ENCODE results near the gene SPARC. TPM values are rescaled to one million over a fixed set of nuclear protein-coding genes. Genes with fewer than 3 reads are reported as not detected.

SPARC gene, protein sequence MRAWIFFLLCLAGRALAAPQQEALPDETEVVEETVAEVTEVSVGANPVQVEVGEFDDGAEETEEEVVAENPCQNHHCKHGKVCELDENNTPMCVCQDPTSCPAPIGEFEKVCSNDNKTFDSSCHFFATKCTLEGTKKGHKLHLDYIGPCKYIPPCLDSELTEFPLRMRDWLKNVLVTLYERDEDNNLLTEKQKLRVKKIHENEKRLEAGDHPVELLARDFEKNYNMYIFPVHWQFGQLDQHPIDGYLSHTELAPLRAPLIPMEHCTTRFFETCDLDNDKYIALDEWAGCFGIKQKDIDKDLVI
- not detected in 2 replicates for total RNA-seq (2014; rRNA removed; shearing (Covaris generic))

DNA sequence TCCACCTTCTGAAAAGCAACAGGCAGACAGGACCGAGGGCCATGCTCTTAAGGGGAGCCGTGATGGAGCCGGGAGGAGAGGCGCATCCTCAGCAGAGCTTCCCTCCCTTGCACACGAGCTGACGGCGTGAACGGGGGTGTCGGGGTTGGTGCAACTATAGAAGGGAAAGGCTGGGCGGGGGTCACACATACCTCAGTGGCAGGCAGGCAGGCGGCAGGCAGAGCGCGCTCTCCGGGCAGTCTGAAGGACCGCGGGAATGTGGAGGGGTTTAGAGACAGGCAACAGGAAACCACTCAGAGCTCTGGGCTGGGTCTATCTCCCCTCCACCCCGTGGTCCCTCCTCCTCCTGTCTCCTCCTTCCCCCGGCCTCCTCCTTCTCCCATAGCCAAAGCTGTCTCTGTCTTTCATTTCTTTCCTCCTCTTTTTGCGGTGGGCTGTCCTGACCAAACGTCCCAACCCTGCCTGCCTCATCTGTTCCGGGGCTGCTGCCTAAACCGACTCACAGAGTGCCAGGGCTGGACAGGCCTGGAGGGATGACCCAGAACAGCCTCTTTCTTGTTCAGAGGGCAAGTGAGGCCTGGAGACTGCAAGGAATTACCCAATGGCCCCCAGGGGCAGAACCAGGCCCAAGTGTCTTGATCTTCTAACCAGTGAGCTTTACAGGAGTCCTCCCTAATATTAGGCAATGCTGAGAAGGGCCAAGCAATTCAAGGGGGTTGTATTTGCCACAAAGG is at the start of gene SPARC:
SPARC (minus strand) TSS at position 242 of the 734 bp plus-strand sequence. CDS start 10,727 bp downstream, outside the sequence.
- no peak for DNase-seq (ENCODE audit: low spot score)

DNA sequence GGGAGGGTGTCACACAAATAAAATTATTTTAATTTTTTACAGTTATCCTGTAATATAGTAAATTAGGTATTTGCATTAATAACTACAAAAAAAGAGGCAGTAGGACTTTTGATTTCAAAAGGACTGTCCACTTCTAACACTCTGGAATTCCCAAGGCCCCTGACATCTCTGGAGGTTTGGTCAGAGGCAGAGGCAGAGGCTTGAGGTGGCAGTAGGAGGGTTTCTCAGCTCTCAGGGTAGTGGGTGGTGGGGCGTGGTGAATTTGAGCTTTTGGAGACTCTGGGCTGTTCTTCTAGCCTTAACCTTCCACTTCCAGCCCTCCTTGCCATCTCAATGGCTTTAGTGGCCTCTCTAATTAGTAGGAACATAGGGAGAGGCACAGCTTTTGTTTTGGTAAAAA is 48.9 kb upstream of the SPARC start:
- DNase-seq (ENCODE audit: low spot score) = no peak

DNA sequence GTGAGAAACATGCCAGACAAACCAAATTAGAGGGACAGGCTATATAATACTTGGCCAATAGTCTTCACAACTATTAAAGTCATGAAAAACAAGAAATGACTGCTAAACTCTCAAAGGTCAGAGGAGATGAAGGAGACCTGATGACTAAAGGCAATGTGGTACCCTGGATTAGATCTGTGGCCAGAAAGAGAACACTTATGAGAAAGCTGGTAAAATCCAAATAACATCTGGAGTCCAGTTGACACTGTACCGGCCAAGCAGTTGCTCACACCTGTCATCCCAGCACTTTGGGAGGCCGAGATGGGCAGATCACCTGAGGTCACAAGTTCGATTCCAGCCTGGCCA is 47.3 kb upstream of the SPARC start:
- DNase-seq (ENCODE audit: low spot score) = no peak

DNA sequence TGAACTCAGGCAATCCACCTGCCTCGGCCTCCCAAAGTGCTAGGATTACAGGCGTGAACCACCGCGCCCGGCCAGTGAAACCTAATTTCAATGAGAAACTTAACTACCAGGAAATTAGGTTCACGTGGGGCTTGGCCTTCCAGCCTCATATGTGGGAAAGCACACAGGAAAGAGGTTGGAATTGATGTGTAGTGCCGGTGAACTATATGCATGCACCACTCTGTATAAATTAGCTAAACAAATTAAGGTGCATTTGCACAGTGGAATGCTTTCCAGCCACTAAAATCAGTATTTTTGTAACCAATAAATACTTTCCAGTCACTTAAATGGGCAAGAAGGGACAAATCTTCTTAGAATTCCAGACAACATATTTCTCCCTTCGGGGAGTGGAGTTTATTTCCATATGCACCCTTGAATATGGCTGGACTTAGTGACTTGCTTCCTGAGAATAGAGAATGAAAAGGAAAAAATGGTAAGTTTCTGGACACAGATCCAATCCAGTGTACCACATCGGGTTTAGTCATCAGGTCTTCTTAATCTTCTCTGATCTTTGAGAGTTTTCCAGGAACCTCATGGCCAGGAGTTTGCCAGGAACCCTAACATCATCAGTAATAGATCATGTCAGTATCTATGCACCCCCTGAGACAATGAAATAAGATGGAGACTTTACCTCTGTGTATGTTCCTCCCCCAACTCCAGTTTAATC is 46.8 kb upstream of the SPARC start:
- no peak for DNase-seq (ENCODE audit: low spot score)

DNA sequence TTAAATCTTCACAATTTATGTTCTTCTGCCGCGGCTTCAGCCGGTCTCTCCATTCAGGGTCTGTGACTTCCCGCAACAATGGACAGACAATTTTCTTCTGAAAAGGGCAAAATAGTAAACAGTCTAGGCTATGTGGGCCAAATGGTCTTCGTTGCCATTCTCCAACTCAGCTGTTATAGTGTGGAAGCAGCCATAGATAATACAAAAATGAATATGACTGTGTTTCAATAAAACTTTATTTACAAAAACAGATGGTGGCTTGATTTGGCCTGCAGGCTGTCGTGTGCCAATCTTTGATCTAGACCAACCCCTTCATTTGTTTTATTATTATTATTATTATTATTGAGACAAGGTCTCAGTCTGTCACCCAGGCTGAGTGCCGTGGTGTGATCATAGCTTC is 43.7 kb upstream of the SPARC start:
- no peak for DNase-seq (ENCODE audit: low spot score)

DNA sequence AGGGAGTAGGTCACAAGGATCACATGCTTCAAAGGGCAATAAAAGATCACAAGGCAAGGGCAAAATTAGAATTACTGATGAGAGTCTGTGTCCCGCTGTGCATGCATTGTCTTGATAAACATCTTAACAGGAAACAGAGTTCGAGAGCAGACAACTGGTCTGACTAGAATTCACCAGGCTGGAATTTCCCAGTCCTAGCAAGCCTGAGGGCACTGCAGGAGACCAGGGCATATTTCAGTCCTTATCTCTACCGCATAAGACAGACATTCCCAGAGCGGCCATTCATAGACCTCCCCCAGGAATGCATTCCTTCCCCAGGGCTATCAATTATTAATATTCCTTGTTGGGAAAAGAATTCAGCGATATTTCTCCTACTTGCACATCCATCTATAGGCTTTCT is 42.9 kb upstream of the SPARC start:
- DNase-seq (ENCODE audit: low spot score) = peak; percentile 21

DNA sequence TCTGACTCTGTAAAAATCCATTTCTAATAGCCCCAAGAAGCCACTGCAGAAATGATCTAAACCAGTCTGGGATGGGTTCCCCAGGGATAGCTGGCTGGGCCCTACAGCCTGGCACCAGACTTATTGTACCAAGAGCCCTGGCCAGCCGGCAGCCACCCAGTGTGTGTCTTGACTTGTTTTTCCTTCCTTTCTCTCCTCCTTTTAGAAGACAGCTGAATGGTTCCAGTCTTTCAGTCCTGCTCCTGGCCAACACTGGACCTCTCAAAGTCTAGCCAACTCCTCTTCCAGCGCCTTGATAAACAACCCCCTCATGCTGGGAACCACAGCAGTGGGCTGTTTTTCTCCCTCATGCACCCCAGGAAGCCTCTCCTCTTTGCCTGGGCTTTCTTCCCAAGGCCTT is 37.6 kb upstream of the SPARC start:
- DNase-seq (ENCODE audit: low spot score) = no peak

DNA sequence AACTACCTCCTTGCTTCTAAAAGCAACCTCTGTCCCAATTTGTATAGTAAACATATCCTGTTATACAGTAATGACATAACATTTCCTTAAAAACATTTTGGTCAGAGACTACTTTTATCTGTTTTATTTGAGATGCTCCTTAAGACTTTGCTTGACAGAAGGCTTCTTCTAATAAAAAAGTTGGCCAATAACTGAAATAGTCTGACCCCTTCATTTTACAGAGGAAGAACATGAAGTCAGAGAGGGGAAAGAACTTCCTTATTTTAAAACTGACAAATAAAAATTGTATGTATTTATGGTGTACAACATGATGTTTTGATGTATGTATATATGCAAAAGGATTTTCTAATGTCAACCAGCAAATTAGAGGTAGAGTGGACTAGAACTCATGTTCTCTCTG is 35.8 kb upstream of the SPARC start:
- no peak for DNase-seq (ENCODE audit: low spot score)

DNA sequence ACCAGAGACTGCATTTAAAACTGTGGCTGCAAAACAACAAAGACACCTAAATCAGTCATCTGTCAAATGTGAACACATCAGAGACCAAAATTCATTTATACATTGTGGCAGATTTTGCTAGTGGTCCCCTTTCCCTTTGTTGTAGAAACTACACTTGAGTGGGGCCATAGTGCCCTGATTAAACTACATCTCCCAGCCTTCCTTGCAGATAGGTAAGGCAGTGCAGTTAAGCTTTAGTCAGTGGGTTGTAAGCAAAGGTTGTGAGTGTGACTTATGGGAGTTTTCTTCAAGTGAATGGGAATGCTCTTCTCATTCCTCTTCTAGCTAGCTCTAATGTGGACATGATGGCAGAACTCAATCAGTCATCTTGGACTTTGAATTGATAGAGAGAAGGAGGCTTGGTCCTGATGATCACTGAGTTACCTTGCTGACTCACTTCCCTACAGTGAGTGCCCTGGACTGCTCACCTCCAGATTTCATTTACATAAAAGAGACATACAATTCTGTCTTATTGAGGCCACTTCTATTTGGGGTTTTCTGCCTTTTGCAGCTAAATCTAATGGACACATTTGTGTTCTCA is 35.2 kb upstream of the SPARC start:
- no peak for DNase-seq (ENCODE audit: low spot score)

DNA sequence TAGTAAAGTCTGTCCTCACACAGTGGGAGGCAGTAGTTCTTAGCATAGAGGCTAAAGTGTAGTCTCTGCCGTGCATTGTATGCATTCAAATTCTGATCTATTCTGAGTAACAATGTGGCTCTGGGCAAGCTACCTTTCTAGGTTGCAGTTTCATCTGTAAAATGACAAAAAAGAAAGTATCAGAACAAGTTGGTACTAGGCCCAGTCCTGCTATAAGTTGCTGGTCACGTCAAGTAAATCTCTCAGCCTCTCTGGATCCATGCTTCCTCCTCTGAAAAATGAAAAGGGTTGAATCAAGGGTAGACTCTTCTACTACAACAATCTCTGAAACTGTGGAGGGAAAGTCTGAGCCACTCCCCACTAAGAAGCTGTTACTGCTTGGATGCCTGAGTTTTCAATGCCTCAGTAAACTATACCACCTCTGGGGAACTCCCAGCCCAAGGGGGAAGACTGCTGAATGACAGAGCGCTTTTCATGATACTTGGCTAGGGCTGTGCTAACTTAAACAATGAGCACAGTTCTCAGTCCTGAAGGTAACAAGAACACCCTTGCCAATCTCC is 34.5 kb upstream of the SPARC start:
- no peak for DNase-seq (ENCODE audit: low spot score)

DNA sequence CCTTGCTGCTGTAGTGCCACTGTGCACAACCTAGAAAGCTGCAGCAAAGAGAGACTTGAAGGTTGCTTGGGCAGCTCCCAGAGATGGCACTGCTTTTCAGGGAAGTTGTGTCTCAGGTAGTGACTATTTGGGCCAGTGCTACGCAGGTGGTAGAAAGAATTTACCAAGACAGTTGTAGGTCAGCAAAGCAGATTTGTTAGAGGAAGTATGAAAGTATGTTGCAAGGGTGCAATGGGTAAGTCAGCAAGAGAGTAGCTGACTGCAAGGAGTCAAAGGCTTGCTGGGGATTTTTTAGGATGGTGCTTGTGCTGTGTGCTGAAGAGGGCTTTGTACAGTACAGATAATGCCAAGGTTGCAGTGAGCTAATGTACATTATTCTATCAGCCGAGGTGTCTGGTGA is 33.5 kb upstream of the SPARC start:
- no peak for DNase-seq (ENCODE audit: low spot score)

DNA sequence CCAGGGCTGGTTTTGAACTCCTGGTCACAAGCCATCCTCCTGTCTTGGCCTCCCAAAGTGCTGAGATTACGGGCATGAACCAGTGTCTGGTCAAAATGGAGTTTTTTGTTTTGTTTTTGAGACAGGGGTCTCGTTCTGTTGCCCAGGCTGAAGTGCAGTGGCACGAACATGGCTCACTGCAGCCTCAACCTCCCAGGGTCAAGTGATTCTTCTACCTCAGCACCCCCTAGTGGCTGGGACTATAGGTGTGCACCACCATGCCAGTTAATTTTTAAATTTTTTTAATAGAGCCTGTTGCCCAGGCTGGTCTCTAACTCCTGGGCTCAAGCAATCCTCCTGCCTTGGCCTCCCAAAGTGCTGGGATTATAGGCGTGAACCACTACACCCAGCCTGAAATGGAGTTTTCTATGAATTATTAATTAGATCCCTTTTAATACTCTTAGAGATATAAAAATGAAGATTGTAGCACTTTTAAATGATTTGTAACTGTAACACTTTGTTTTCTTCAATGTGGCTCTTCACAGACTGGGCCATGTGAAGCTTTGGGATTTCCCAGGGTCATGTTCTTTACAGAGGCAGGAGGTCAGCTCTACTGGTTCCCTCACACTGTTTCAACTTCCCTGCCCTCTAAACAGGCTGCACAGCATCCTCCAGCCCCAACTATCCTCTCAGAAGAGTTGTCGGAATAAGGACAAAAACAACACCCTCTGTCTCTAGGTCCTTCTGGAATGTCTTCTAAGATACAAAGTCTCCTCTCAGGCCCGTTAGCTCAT is 32.7 kb upstream of the SPARC start:
- DNase-seq (ENCODE audit: low spot score) = peak; percentile 19

DNA sequence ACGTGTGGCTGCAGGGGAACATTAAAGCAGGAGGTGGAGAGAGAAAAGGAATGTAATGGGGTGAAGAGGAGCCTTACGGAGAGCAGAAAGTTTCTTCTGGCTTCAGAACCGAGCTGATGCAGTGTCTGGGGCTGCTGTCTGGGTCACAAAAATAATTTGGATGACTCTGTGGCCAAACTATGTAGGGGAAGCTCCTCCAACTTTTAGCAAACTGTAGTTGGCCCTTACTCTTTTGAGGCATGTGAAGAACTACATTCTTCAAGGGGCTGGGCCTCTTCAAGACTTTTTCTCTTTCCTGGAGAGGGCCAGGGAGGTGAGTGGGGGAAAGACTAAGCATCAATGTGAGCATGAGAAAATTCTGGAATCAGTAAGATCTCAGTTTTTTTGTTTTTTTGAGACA is 31.9 kb upstream of the SPARC start:
- no peak for DNase-seq (ENCODE audit: low spot score)

DNA sequence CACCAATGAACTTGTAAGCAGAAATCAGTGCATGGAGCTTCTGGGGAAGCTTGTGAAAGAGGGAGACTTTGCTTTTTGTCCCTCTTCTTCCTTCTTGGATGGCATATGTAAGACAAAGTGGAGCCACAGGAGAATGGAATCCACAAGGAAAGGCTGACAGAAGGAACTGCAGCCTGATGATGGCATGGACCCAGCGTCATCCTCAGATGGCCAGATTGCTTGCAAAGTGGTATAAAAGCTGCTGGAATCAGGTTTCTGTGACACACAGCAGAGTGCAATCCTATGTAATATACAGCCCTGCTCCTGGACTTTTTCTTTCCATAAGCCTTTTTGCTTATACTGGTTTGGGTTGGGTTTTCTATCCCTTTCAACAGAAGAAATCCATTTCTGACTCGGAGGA is 31.4 kb upstream of the SPARC start:
- DNase-seq (ENCODE audit: low spot score) = no peak

DNA sequence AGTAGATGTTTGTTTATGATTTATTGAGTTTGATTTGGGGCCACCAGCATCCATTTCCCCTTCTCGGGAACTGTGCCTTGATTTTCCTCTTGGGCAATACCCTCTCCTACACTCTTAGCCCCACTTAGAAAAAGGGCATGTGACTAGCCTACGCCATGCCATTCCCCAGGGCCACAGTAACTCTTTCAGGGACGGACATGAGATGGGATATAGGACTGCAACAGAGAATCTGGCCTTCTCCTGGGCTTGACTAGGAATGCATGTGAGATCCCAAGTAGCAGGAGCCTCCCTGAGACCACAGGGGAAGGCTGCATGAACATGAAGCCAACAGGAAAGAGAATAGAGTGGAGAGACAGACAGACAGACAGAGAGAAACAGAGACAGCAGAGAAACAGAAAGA is 30.7 kb upstream of the SPARC start:
- DNase-seq (ENCODE audit: low spot score) = no peak

DNA sequence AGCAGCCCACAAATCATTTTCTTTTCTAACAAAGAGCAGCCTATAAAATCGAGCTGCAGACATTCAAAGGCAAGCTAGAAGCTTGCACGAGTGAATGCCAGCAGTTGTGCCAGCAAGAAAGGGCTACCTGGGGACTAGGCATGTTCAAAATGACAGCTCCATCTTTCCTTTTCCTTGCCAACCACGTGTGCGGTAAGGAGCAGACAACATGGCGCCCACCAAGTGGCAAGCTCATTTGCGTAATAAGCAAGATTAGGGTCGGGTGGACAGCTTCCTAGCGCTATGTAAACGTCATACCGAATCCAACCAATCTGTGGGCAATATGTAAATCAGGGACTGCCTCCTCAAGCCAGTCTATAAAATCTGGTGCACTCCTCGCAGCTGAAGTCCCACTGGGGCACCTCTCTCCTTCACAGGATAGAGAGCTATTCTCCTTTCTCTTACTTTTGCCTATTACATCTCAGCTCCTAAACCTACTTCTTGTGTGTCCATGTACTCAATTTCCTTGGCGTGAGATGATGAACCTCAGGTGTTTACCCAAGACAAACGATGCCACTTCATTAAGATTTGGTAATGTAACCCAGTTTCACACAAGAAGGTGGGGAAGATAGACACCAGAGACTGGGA is 22.5 kb upstream of the SPARC start:
- no peak for DNase-seq (ENCODE audit: low spot score)

DNA sequence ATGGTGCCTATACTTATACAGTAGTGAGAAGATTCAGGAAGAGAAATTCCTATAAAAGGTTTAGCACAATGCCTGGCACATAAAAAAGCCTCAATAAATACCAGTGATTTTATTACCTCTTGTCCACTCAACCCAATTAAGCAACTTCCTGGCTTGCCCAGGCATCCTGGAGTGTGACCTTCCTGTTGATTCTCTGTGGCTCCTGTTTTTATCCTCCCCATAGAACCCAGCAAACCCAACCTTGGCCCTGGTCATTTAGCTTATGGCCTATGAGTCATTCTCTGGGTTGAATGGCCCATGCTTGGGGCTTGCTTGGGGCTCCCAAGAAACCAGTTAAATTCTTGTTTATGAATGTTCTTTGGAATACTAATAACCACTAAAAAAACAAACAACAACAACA is 21.4 kb upstream of the SPARC start:
- no peak for DNase-seq (ENCODE audit: low spot score)

DNA sequence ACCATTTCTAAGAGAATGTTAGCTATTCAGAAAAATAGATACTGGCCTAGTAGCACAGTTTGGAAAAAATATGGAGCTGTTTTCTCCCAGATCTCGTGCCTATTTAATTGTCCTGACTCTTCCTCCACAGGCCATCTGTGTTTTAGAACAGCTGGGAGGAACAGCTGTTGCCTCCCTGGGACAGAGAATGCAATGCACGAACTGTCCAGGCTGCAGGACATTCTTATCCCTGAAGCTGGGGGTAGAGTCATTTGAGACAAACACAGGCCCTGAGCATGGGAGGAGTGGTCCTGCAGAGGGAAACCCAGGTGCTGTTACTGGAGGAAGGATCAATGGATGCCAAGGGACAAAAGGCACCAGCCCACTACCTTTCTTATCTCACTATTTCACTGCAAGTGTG is 20.9 kb upstream of the SPARC start:
- no peak for DNase-seq (ENCODE audit: low spot score)

DNA sequence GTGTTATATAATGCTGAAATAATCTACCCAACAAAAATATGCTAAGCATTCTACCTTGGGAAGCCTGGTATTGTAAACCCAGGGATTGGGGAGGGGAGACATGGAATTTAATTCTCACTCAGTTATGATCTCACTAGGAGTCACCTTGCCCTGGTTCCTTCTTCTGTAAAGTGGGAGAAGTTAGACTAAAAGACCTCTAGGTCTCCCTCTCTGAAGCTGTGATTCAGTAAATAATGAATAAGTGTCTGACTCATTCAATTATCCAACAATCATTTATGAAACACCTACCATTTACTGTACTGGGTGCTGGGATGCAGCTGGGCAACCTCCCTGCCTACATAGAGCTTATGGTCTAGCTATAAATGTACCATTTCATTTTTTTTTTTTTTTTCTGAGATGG is 20.2 kb upstream of the SPARC start:
- no peak for DNase-seq (ENCODE audit: low spot score)

DNA sequence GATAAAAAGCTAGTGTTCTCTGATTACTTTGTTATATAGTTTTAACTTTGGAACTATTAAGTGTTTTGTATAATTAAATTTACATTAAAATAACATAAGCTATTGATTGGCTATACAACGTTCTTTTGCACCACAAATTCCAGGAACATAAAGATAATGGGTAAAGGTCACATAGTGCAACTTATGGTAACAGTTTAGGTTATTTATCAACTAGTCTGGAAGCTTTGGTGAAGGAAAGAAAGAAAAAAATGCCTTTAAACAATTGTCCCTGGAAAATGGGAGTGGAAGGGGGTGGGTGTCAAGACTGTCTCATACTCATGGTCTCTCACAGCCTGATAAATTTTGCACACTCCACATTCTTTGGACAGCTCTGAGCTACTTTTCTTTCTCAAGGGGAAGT is 17.1 kb upstream of the SPARC start:
- no peak for DNase-seq (ENCODE audit: low spot score)

DNA sequence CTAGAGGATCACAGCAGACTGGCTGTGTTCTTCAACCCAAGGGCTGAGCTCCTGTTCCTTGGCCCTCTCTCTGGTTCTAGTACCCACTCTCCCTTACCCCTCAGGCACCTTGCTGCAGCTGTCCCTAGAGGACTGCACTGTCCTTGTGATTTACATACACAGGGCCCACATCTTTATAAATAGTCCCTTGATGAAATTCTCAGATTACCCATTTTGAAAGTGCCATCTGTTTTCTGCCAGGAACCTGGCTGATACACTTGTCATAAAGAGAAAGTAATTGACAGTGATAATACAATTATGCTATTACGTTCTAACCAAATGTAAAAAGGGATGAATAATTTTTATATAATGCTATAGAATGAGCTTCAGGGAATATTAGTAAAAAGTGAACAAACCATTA is 16.5 kb upstream of the SPARC start:
- no peak for DNase-seq (ENCODE audit: low spot score)
